ENCODE data around the gene C3orf22. TPM values are rescaled to one million over a fixed set of nuclear protein-coding genes. Genes with fewer than 3 reads are reported as not detected.

C3orf22 gene
- total RNA-seq, 1 experiment from 2014 or later: not detected

- in situ Hi-C loops (cut with HindIII; ENCODE audit: low pct_unique_long_range_greater_than_20kb, low sequenced_read_pairs): no loop called here
These were observed 34.8 kb downstream of the C3orf22 start, which contains the start of gene CHST13 for GRCh38 chr3:126523745-126524428. Gene CHST13, plus strand, starts transcription at chr3:126524155. Its CDS starts 178 bp downstream, at chr3:126524333.

GRCh38 chr3:126522363-126522788, 36.4 kb downstream of the C3orf22 start:
- in situ Hi-C loops (cut with HindIII; ENCODE audit: low pct_unique_long_range_greater_than_20kb, low sequenced_read_pairs): no loop called here
- peak; percentile 69 for DNase-seq (ENCODE audit: low read depth, low spot score)

More at GRCh38 chr3:126523745-126524428, 34.8 kb downstream of the C3orf22 start, which contains the start of gene CHST13:
- peak; percentile 38 for DNase-seq (ENCODE audit: low read depth, low spot score)

GRCh38 chr3:126521122-126521891, 37.4 kb downstream of the C3orf22 start:
- no peak for DNase-seq (ENCODE audit: low read depth, low spot score)
- in situ Hi-C loops (cut with HindIII; ENCODE audit: low pct_unique_long_range_greater_than_20kb, low sequenced_read_pairs): no loop called here

- no peak for DNase-seq (ENCODE audit: low read depth, low spot score)
- in situ Hi-C loops (cut with HindIII; ENCODE audit: low pct_unique_long_range_greater_than_20kb, low sequenced_read_pairs): no loop called here
These were observed 39.0 kb downstream of the C3orf22 start for GRCh38 chr3:126519506-126520455.

GRCh38 chr3:126518779-126519177, 40.0 kb downstream of the C3orf22 start:
- in situ Hi-C loops (cut with HindIII; ENCODE audit: low pct_unique_long_range_greater_than_20kb, low sequenced_read_pairs): no loop called here
- DNase-seq (ENCODE audit: low read depth, low spot score): no peak

- DNase-seq (ENCODE audit: low read depth, low spot score): no peak
- in situ Hi-C loops (cut with HindIII; ENCODE audit: low pct_unique_long_range_greater_than_20kb, low sequenced_read_pairs): no loop called here
These were observed 40.5 kb downstream of the C3orf22 start for GRCh38 chr3:126517986-126518778.

- in situ Hi-C loops (cut with HindIII; ENCODE audit: low pct_unique_long_range_greater_than_20kb, low sequenced_read_pairs): no loop called here
- no peak for DNase-seq (ENCODE audit: low read depth, low spot score)
These were observed 41.3 kb downstream of the C3orf22 start, which contains the start of gene UROC1 for GRCh38 chr3:126517291-126517951. Gene UROC1, minus strand, starts transcription at chr3:126517773. Its CDS starts 54 bp downstream, at chr3:126517719.

GRCh38 chr3:126516936-126517290, 41.8 kb downstream of the C3orf22 start:
- DNase-seq (ENCODE audit: low read depth, low spot score): no peak
- in situ Hi-C loops (cut with HindIII; ENCODE audit: low pct_unique_long_range_greater_than_20kb, low sequenced_read_pairs): no loop called here

GRCh38 chr3:126516152-126516935, 42.4 kb downstream of the C3orf22 start:
- no peak for DNase-seq (ENCODE audit: low read depth, low spot score)
- in situ Hi-C loops (cut with HindIII; ENCODE audit: low pct_unique_long_range_greater_than_20kb, low sequenced_read_pairs): no loop called here

GRCh38 chr3:126515066-126515706, 43.5 kb downstream of the C3orf22 start:
- in situ Hi-C loops (cut with HindIII; ENCODE audit: low pct_unique_long_range_greater_than_20kb, low sequenced_read_pairs): no loop called here
- DNase-seq (ENCODE audit: low read depth, low spot score): no peak

- DNase-seq (ENCODE audit: low read depth, low spot score): no peak
- in situ Hi-C loops (cut with HindIII; ENCODE audit: low pct_unique_long_range_greater_than_20kb, low sequenced_read_pairs): no loop called here
These were observed 44.6 kb downstream of the C3orf22 start for GRCh38 chr3:126514161-126514560.

- in situ Hi-C loops (cut with HindIII; ENCODE audit: low pct_unique_long_range_greater_than_20kb, low sequenced_read_pairs): no loop called here
- DNase-seq (ENCODE audit: low read depth, low spot score): no peak
These were observed 45.6 kb downstream of the C3orf22 start for GRCh38 chr3:126512916-126513650.

GRCh38 chr3:126512026-126512425, 46.7 kb downstream of the C3orf22 start:
- peak; percentile 17 for DNase-seq (ENCODE audit: low read depth, low spot score)
- in situ Hi-C loops (cut with HindIII; ENCODE audit: low pct_unique_long_range_greater_than_20kb, low sequenced_read_pairs): no loop called here

GRCh38 chr3:126511291-126511690, 47.4 kb downstream of the C3orf22 start:
- in situ Hi-C loops (cut with HindIII; ENCODE audit: low pct_unique_long_range_greater_than_20kb, low sequenced_read_pairs): no loop called here
- no peak for DNase-seq (ENCODE audit: low read depth, low spot score)
